ENCODE measurements around the gene ROCK1.

The ROCK1 gene

GRCh38 chr18:21000667-21001066 is 110.9 kb downstream of the ROCK1 start:
- TF ChIP-seq CTCF (IDR thresholded peaks at IDR 0.05; ENCODE audit: insufficient read depth, low read length, poor library complexity, severe bottlenecking) = no peak
- Histone ChIP-seq H3K9ac (ENCODE audit: low read length) (no peak overlapping the region), H3K9me3 (ENCODE audit: insufficient read depth, low read length) (no peaks in the 10 kb centered on the region), H3K27ac (ENCODE audit: low read depth, low read length) (no peak overlapping the region), H3K4me2 (ENCODE audit: low read depth, low read length, poor library complexity, severe bottlenecking) (no peak overlapping the region), H3K27me3 (ENCODE audit: low read length) (no peaks in the 10 kb centered on the region), H4K20me1 (ENCODE audit: low read depth, low read length) (0 out of 2 replicates have a peak, but pooled peaks cover 4% of the 10 kb centered on the region), H3K36me3 (ENCODE audit: low read length) (peaks cover 26% of the 10 kb centered on the region), H3K9me2 (replicated peaks; ENCODE audit: insufficient read depth, low read length) (no peaks in the 10 kb centered on the region), H3K79me2 (ENCODE audit: insufficient read depth, low read length) (peaks cover 10% of the 10 kb centered on the region), H3F3A (ENCODE audit: insufficient read depth) (no peaks in the 10 kb centered on the region), H3K4me3 (ENCODE audit: insufficient read depth, low read length, poor library complexity, severe bottlenecking) (no peak overlapping the region), H2AFZ (ENCODE audit: low read depth, low read length, severe bottlenecking) (no peak overlapping the region)

- Histone ChIP-seq H3K36me3 (ENCODE audit: low read length) (peaks cover 25% of the 10 kb centered on the region), H3K9me2 (replicated peaks; ENCODE audit: insufficient read depth, low read length) (no peaks in the 10 kb centered on the region), H3K4me2 (ENCODE audit: low read depth, low read length, poor library complexity, severe bottlenecking) (no peak overlapping the region), H2AFZ (ENCODE audit: low read depth, low read length, severe bottlenecking) (no peak overlapping the region), H3K79me2 (ENCODE audit: insufficient read depth, low read length) (peaks cover 18% of the 10 kb centered on the region), H3F3A (ENCODE audit: insufficient read depth) (no peaks in the 10 kb centered on the region), H3K9ac (ENCODE audit: low read length) (no peak overlapping the region), H3K4me3 (ENCODE audit: insufficient read depth, low read length, poor library complexity, severe bottlenecking) (no peak overlapping the region), H3K9me3 (ENCODE audit: insufficient read depth, low read length) (no peaks in the 10 kb centered on the region), H4K20me1 (ENCODE audit: low read depth, low read length) (0 out of 2 replicates have a peak, but pooled peaks cover 4% of the 10 kb centered on the region), H3K27me3 (ENCODE audit: low read length) (no peaks in the 10 kb centered on the region), H3K27ac (ENCODE audit: low read depth, low read length) (no peak overlapping the region)
- TF ChIP-seq CTCF (IDR thresholded peaks at IDR 0.05; ENCODE audit: insufficient read depth, low read length, poor library complexity, severe bottlenecking) (no peak), EZH2phosphoT487 (conservative IDR thresholded peaks at IDR 0.05; ENCODE audit: low read length) (no peak)
Measured at GRCh38 chr18:20997371-20997770, 114.2 kb downstream of the ROCK1 start.

GRCh38 chr18:20996418-20996817 is 115.2 kb downstream of the ROCK1 start:
- peaks cover 18% of the 10 kb centered on the region for H3K79me2 ChIP-seq (ENCODE audit: insufficient read depth, low read length)
- H3K27me3 ChIP-seq (ENCODE audit: low read length) = no peaks in the 10 kb centered on the region
- H3K36me3 ChIP-seq (ENCODE audit: low read length) = peaks cover 29% of the 10 kb centered on the region
- H3K9ac ChIP-seq (ENCODE audit: low read length) = no peak overlapping the region
- no peak overlapping the region for H3K27ac ChIP-seq (ENCODE audit: low read depth, low read length)
- H3K9me3 ChIP-seq (ENCODE audit: insufficient read depth, low read length) = no peaks in the 10 kb centered on the region
- TF ChIP-seq CTCF (IDR thresholded peaks at IDR 0.05; ENCODE audit: insufficient read depth, low read length, poor library complexity, severe bottlenecking) = no peak
- TF ChIP-seq EZH2phosphoT487 (conservative IDR thresholded peaks at IDR 0.05; ENCODE audit: low read length) = no peak
- H3K4me2 ChIP-seq (ENCODE audit: low read depth, low read length, poor library complexity, severe bottlenecking) = no peak overlapping the region
- H2AFZ ChIP-seq (ENCODE audit: low read depth, low read length, severe bottlenecking) = no peak overlapping the region
- no peaks in the 10 kb centered on the region for H3F3A ChIP-seq (ENCODE audit: insufficient read depth)
- H4K20me1 ChIP-seq (ENCODE audit: low read depth, low read length) = 0 out of 2 replicates have a peak, but pooled peaks cover 4% of the 10 kb centered on the region
- H3K9me2 ChIP-seq (replicated peaks; ENCODE audit: insufficient read depth, low read length) = no peaks in the 10 kb centered on the region
- H3K4me3 ChIP-seq (ENCODE audit: insufficient read depth, low read length, poor library complexity, severe bottlenecking) = no peak overlapping the region

Measured in SU-DHL-6 (cell line).